ENCODE measurements around the gene EPHA3.

Gene EPHA3

GRCh38 chr3:89419647-89420241, 312.3 kb downstream of the EPHA3 start:
- FAIRE-seq (no peak), DNase-seq (ENCODE audit: insufficient read length) (no peak)
- TF ChIP-seq TAF1 (IDR thresholded peaks at IDR 0.05; ENCODE audit: borderline replicate concordance, low read depth, low read length): no peak

- FAIRE-seq: no peak
- TF ChIP-seq POLR2A (IDR thresholded peaks at IDR 0.05; ENCODE audit: low read depth, low read length): no peak
- no peak for DNase-seq (ENCODE audit: insufficient read length)
These were observed 318.6 kb downstream of the EPHA3 start for GRCh38 chr3:89426060-89426459.

GRCh38 chr3:89434621-89435380, 327.4 kb downstream of the EPHA3 start:
- FAIRE-seq (no peak), DNase-seq (ENCODE audit: insufficient read length) (no peak)
- no peak for TF ChIP-seq TAF1 (IDR thresholded peaks at IDR 0.05; ENCODE audit: borderline replicate concordance, low read depth, low read length)
- TF ChIP-seq POLR2AphosphoS5 (IDR thresholded peaks at IDR 0.05; ENCODE audit: low read depth, low read length): no peak
- no peak for TF ChIP-seq POLR2A (IDR thresholded peaks at IDR 0.05; ENCODE audit: low read depth, low read length)

- DNase-seq (ENCODE audit: insufficient read length): no peak
- FAIRE-seq: no peak
- no peak for TF ChIP-seq POLR2A (IDR thresholded peaks at IDR 0.05; ENCODE audit: low read depth, low read length)
- no peak for TF ChIP-seq TAF1 (IDR thresholded peaks at IDR 0.05; ENCODE audit: borderline replicate concordance, low read depth, low read length)
- no peak for TF ChIP-seq POLR2AphosphoS5 (IDR thresholded peaks at IDR 0.05; ENCODE audit: low read depth, low read length)
These were observed 329.4 kb downstream of the EPHA3 start for GRCh38 chr3:89436846-89437245.

- no peak for TF ChIP-seq POLR2AphosphoS5 (IDR thresholded peaks at IDR 0.05; ENCODE audit: low read depth, low read length)
- no peak for TF ChIP-seq TAF1 (IDR thresholded peaks at IDR 0.05; ENCODE audit: borderline replicate concordance, low read depth, low read length)
- no peak for TF ChIP-seq POLR2A (IDR thresholded peaks at IDR 0.05; ENCODE audit: low read depth, low read length)
- DNase-seq (ENCODE audit: insufficient read length) (no peak), FAIRE-seq (no peak)
These were observed 333.0 kb downstream of the EPHA3 start for GRCh38 chr3:89440386-89440785.

DNA sequence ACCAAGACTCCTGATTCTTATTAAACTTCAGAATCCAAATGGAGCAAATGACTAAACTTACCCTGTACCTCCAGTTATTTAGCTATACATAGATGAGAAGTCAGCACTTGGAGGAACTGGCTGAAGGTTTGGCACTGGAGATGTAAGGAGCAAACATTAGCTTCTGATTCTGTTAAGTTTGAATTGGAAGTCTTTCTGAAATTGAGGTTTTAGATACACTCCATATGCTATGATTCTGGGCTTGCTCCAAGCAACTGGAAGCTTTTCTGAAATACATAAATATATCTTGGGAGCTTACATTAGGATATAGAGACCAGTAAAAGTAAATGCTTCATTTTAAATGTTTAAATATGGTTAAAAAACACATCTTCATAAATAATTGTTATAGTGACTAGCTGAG, 333.7 kb downstream of the EPHA3 start:
- no peak for TF ChIP-seq POLR2A (IDR thresholded peaks at IDR 0.05; ENCODE audit: low read depth, low read length)
- TF ChIP-seq POLR2AphosphoS5 (IDR thresholded peaks at IDR 0.05; ENCODE audit: low read depth, low read length): no peak
- TF ChIP-seq TAF1 (IDR thresholded peaks at IDR 0.05; ENCODE audit: borderline replicate concordance, low read depth, low read length): no peak
- no peak for FAIRE-seq
- no peak for DNase-seq (ENCODE audit: insufficient read length)

- no peak for TF ChIP-seq TAF1 (IDR thresholded peaks at IDR 0.05; ENCODE audit: borderline replicate concordance, low read depth, low read length)
- no peak for TF ChIP-seq POLR2A (IDR thresholded peaks at IDR 0.05; ENCODE audit: low read depth, low read length)
- no peak for TF ChIP-seq POLR2AphosphoS5 (IDR thresholded peaks at IDR 0.05; ENCODE audit: low read depth, low read length)
- FAIRE-seq: no peak
- no peak for DNase-seq (ENCODE audit: insufficient read length)
These were observed 339.2 kb downstream of the EPHA3 start for GRCh38 chr3:89446593-89446992.

DNA sequence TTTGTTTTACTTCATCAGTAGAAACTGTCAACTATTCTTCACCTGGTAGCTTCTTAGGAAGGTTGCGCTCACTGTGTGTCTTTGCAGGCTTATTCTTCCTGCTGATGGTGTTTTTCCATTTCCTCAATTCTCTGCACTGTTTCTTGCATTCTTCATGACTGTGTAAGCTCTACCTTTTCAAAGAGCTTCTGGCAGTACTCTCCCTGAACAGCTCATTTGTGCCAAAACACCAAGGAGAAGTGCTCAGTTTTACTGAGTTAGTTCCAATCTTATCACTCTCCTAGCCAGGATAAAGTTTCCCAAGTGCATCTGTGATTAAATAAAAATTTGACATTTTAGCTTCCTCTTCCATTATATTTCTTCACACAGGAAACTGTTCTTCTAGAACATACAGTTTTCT, 339.8 kb downstream of the EPHA3 start:
- DNase-seq (ENCODE audit: insufficient read length) (no peak), FAIRE-seq (no peak)
- no peak for TF ChIP-seq POLR2AphosphoS5 (IDR thresholded peaks at IDR 0.05; ENCODE audit: low read depth, low read length)
- no peak for TF ChIP-seq POLR2A (IDR thresholded peaks at IDR 0.05; ENCODE audit: low read depth, low read length)
- TF ChIP-seq TAF1 (IDR thresholded peaks at IDR 0.05; ENCODE audit: borderline replicate concordance, low read depth, low read length): no peak

GRCh38 chr3:89449086-89449485, 341.7 kb downstream of the EPHA3 start:
- DNase-seq (ENCODE audit: insufficient read length) (no peak), FAIRE-seq (no peak)
- TF ChIP-seq POLR2AphosphoS5 (IDR thresholded peaks at IDR 0.05; ENCODE audit: low read depth, low read length) (no peak), POLR2A (IDR thresholded peaks at IDR 0.05; ENCODE audit: low read depth, low read length) (no peak), TAF1 (IDR thresholded peaks at IDR 0.05; ENCODE audit: borderline replicate concordance, low read depth, low read length) (no peak)

DNA sequence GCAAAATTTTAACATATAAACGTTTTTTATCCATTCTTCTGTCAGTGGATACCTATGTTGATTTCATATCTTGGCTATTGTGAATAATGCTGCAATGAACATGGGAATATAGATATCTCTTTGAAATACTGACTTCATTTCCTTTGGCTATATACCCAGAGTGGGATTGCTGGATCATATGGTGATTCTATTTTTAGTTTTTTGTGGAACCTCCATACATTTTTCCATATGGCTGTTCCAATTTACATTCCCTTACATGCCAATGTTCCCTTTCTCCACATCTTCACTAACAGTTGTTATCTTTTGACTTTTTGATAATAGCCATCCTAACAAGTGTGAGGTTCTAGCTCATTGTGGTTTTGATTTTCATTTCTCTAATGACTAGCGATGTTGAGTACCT, 344.6 kb downstream of the EPHA3 start:
- TF ChIP-seq POLR2A (IDR thresholded peaks at IDR 0.05; ENCODE audit: low read depth, low read length) (no peak), TAF1 (IDR thresholded peaks at IDR 0.05; ENCODE audit: borderline replicate concordance, low read depth, low read length) (no peak), POLR2AphosphoS5 (IDR thresholded peaks at IDR 0.05; ENCODE audit: low read depth, low read length) (no peak)
- no peak for DNase-seq (ENCODE audit: insufficient read length)
- no peak for FAIRE-seq

DNA sequence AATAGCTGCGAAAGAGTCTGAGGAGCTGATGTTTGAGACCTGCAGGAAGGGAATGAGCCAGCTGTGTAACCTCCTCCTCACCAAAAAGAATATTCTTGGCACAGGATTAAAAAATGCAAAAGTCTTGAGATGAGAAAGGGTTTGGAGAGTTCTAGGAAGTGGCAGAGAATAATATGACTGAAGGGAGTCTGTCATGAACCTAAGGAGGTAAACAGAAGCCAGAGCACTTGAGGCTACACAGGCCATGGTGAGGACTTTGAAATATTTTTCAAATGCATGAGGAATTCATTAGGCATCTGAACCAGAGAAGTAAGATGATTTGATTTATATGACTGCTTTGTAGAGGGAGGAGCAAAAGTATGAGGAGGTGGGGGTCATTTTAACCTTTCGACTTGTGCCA, 347.8 kb downstream of the EPHA3 start:
- no peak for FAIRE-seq
- TF ChIP-seq POLR2A (IDR thresholded peaks at IDR 0.05; ENCODE audit: low read depth, low read length) (no peak), TAF1 (IDR thresholded peaks at IDR 0.05; ENCODE audit: borderline replicate concordance, low read depth, low read length) (no peak), POLR2AphosphoS5 (IDR thresholded peaks at IDR 0.05; ENCODE audit: low read depth, low read length) (no peak)
- no peak for DNase-seq (ENCODE audit: insufficient read length)

GRCh38 chr3:89467898-89468363, 360.5 kb downstream of the EPHA3 start:
- TF ChIP-seq POLR2A (IDR thresholded peaks at IDR 0.05; ENCODE audit: low read depth, low read length): no peak
- TF ChIP-seq POLR2AphosphoS5 (IDR thresholded peaks at IDR 0.05; ENCODE audit: low read depth, low read length): no peak
- TF ChIP-seq TAF1 (IDR thresholded peaks at IDR 0.05; ENCODE audit: borderline replicate concordance, low read depth, low read length): no peak
- FAIRE-seq (no peak), DNase-seq (ENCODE audit: insufficient read length) (no peak)
